ENCODE results near the gene SDR39U1. TPM values are rescaled to one million over a fixed set of nuclear protein-coding genes. Genes with fewer than 3 reads are reported as not detected.

The SDR39U1 gene
- total and polyA plus RNA-seq, 10 of the 15 experiments (the other 5 are each of a cell fraction or from before 2014, with no cell fraction given): 14.0 to 89.3 (median 42.2) TPM

DNA sequence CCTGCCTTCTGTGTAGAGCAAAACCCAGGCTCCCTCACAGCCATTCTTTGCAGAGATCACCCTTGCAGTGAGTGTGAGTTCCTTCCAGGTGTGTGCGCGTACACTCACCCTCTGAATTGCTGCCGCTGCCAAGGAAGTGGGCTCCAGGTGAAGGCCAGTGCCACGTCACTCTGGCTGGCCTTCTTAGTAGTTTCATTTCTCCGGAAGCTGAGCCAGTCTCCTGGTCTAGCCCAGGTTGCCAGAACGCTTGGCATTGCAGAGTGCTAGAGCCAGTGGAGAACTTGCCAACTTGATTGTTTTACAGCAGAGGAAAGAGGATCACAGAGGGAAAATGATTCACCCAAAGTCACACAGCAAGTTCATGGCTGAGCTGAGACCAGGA is 24.1 kb downstream of the SDR39U1 start (continued):
- TF ChIP-seq, protein P1, sequence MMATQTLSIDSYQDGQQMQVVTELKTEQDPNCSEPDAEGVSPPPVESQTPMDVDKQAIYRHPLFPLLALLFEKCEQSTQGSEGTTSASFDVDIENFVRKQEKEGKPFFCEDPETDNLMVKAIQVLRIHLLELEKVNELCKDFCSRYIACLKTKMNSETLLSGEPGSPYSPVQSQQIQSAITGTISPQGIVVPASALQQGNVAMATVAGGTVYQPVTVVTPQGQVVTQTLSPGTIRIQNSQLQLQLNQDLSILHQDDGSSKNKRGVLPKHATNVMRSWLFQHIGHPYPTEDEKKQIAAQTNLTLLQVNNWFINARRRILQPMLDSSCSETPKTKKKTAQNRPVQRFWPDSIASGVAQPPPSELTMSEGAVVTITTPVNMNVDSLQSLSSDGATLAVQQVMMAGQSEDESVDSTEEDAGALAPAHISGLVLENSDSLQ (IDR thresholded peaks at IDR 0.05): no peak
- TF ChIP-seq, protein P2, sequence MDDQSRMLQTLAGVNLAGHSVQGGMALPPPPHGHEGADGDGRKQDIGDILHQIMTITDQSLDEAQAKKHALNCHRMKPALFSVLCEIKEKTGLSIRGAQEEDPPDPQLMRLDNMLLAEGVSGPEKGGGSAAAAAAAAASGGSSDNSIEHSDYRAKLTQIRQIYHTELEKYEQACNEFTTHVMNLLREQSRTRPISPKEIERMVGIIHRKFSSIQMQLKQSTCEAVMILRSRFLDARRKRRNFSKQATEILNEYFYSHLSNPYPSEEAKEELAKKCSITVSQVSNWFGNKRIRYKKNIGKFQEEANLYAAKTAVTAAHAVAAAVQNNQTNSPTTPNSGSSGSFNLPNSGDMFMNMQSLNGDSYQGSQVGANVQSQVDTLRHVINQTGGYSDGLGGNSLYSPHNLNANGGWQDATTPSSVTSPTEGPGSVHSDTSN (IDR thresholded peaks at IDR 0.05; ENCODE audit: insufficient replicate concordance, low read depth, low read length): no peak

DNA sequence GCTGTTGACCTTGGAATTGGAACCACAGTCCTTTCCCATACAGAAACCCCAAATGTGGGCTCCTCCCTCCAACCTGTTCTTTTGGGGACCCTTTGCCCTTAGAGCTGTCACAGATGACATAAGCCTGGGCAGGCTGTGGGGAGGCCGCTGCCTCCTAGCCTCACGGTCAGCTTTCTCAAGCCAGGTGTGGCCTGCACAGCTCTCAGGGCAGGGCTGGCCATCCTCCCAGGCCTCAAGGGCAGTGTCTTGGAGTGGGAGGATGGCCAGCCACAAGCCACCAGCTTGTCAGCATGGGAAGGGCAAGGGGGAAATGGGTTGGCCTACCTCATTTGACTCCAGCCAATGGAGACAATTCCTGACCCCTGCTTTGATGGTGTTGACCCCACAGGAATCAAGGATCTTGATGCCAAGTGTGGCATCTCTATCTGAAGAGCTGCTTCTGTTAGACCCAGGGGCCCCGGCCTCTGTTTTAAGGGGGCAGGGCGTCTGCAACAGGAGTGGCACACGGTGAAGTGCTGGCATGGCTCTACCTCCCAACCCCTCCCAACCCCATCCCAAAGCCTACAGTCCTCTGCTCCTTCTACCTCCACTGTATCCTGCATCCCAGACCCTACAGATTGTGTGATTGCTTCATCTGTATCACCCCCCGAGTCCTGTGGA is 24.6 kb downstream of the SDR39U1 start:
- no TSS peak for BruUV-seq (replicated peaks)
- in situ Hi-C loops (cut with MboI): no loop called here
- 37% methylated on average over 6 of the region's 6 CpGs for WGBS (ENCODE audit: insufficient coverage, insufficient replicate concordance, low lambda C conversion rate, missing lambda C conversion rate)
- ChIA-PET SMC1A (ENCODE audit: uncharacterized antibody, unreplicated experiment) (interaction anchor here (0.6 to 2.1 kb wide), 2 partner anchors 14 to 213 kb away, joined by 3 to 6 read pairs; no protein-coding TSS in a partner anchor), CTCF (interaction anchor here (1.0 to 2.2 kb wide), 3 partner anchors 13 to 52 kb away, joined by 3 to 18 read pairs (median 8); partner anchors contain the start of genes CBLN3 and KHNYN), RAD21 (ENCODE audit: unreplicated experiment) (interaction anchor here (1.1 kb wide), 1 partner anchor 13 kb away, joined by 4 read pairs; no protein-coding TSS in a partner anchor), POLR2A (interaction anchor here (1.3 kb wide), 1 partner anchor 57 kb away, joined by 3 read pairs; no protein-coding TSS in a partner anchor)
- H3K9ac ChIP-seq (ENCODE audit: control insufficient read depth, insufficient read depth, low read length): no peak overlapping the region
- no peak overlapping the region for H2AFZ ChIP-seq (ENCODE audit: control insufficient read depth, low read depth, low read length)
- FAIRE-seq: no peak
- no peaks in the 10 kb centered on the region for H3K9me3 ChIP-seq (replicated peaks; ENCODE audit: control insufficient read depth, insufficient read depth, low read length)
- no peaks in the 10 kb centered on the region for H4K20me1 ChIP-seq (ENCODE audit: control insufficient read depth, insufficient read depth)
- H3K36me3 ChIP-seq (ENCODE audit: control insufficient read depth in 2 of 2, insufficient read depth in 2 of 2, low read length in 1 of 2): no peaks in the 10 kb centered on the region
- intact Hi-C loops (cut with micrococcal nuclease; ENCODE audit: unreplicated experiment): no loop called here
- no peaks in the 10 kb centered on the region; a peak in 2 of 4 replicates for H3K27me3 ChIP-seq (replicated peaks in 1 of 2; ENCODE audit: control insufficient read depth in 2 of 2, insufficient read depth in 2 of 2, low read length in 1 of 2)
- DNase-seq (ENCODE audit: low read depth, low spot score): no peak
- no peak for ATAC-seq
- TF ChIP-seq ZBED1 (IDR thresholded peaks at IDR 0.05; ENCODE audit: borderline replicate concordance) (no peak), SP1 (IDR thresholded peaks at IDR 0.05; ENCODE audit: low read depth, low read length) (no peak), RAD51 (IDR thresholded peaks at IDR 0.05) (no peak), BCL11A (IDR thresholded peaks at IDR 0.05; ENCODE audit: low read depth, low read length) (no peak), MYB (IDR thresholded peaks at IDR 0.05; ENCODE audit: borderline replicate concordance, low read depth, low read length) (no peak)
- TF ChIP-seq, protein P3, sequence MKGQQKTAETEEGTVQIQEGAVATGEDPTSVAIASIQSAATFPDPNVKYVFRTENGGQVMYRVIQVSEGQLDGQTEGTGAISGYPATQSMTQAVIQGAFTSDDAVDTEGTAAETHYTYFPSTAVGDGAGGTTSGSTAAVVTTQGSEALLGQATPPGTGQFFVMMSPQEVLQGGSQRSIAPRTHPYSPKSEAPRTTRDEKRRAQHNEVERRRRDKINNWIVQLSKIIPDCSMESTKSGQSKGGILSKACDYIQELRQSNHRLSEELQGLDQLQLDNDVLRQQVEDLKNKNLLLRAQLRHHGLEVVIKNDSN (IDR thresholded peaks at IDR 0.05; ENCODE audit: borderline replicate concordance, extremely low read length, insufficient read depth, low read depth, low read length): no peak
- no peak overlapping the region for H3K4me3 ChIP-seq
- no peak overlapping the region for H3K4me2 ChIP-seq (ENCODE audit: control insufficient read depth, insufficient read depth)
- no peak overlapping the region for H3K27ac ChIP-seq (ENCODE audit: control insufficient read depth, insufficient read depth)
- no peaks in the 10 kb centered on the region for H3K79me2 ChIP-seq (ENCODE audit: control insufficient read depth, insufficient read depth, low read length)
- no peaks in the 10 kb centered on the region for H3K4me1 ChIP-seq (ENCODE audit: control insufficient read depth, insufficient read depth, low read length)
